Inferior parietal cortex (tissue), 1 donor: ENCODE measurements around the gene MORF4L1.
A peak's percentile ranks its signal among the peaks of the same experiment; 100 is the strongest.
"Not testable (repeated sequence)": the region's sequence is repeated elsewhere in the genome, so short reads cannot be mapped to it uniquely, and the experiment has no call there.

Source experiments
- DNase-seq: peaks from one replicate; pipeline ENCODE4 v3.0.0-alpha.2; 2016; ENCODE audit errors: extremely low spot score

MORF4L1 gene

GRCh38 chr15:78902281-78903032, 29.8 kb downstream of the MORF4L1 start:
- not testable (repeated sequence) for DNase-seq

- no peak for DNase-seq
These were observed 32.1 kb downstream of the MORF4L1 start for GRCh38 chr15:78904599-78905358.

GRCh38 chr15:78906316-78906620, 33.6 kb downstream of the MORF4L1 start:
- no peak for DNase-seq

GRCh38 chr15:78907577-78907976, 34.9 kb downstream of the MORF4L1 start:
- DNase-seq, result no peak

- no peak for DNase-seq
These were observed 36.5 kb downstream of the MORF4L1 start for GRCh38 chr15:78909160-78909695.

- peak; percentile 58 for DNase-seq
These were observed 37.1 kb downstream of the MORF4L1 start for GRCh38 chr15:78909791-78910228.

- DNase-seq, result no peak
These were observed 37.6 kb downstream of the MORF4L1 start for GRCh38 chr15:78910271-78910670.

GRCh38 chr15:78912316-78912715, 39.6 kb downstream of the MORF4L1 start:
- DNase-seq, result no peak

- no peak for DNase-seq
These were observed 40.3 kb downstream of the MORF4L1 start for GRCh38 chr15:78913012-78913411.

GRCh38 chr15:78914027-78914764, 41.5 kb downstream of the MORF4L1 start:
- DNase-seq, result no peak

- DNase-seq, result no peak
These were observed 42.8 kb downstream of the MORF4L1 start for GRCh38 chr15:78915341-78916087.

- no peak for DNase-seq
These were observed 43.4 kb downstream of the MORF4L1 start for GRCh38 chr15:78916088-78916487.

GRCh38 chr15:78917888-78918287, 45.2 kb downstream of the MORF4L1 start:
- no peak for DNase-seq

- DNase-seq, result no peak
These were observed 48.8 kb downstream of the MORF4L1 start for GRCh38 chr15:78921517-78921916.

GRCh38 chr15:78921940-78922339, 49.2 kb downstream of the MORF4L1 start:
- no peak for DNase-seq

GRCh38 chr15:78922527-78922926, 49.8 kb downstream of the MORF4L1 start:
- DNase-seq, result no peak

GRCh38 chr15:78923015-78923414, 50.3 kb downstream of the MORF4L1 start:
- no peak for DNase-seq

- DNase-seq, result no peak
These were observed 51.0 kb downstream of the MORF4L1 start for GRCh38 chr15:78923480-78924360.

GRCh38 chr15:78925076-78925624, 52.5 kb downstream of the MORF4L1 start:
- no peak for DNase-seq
